ENCODE results near the gene TMEM186.

DNA sequence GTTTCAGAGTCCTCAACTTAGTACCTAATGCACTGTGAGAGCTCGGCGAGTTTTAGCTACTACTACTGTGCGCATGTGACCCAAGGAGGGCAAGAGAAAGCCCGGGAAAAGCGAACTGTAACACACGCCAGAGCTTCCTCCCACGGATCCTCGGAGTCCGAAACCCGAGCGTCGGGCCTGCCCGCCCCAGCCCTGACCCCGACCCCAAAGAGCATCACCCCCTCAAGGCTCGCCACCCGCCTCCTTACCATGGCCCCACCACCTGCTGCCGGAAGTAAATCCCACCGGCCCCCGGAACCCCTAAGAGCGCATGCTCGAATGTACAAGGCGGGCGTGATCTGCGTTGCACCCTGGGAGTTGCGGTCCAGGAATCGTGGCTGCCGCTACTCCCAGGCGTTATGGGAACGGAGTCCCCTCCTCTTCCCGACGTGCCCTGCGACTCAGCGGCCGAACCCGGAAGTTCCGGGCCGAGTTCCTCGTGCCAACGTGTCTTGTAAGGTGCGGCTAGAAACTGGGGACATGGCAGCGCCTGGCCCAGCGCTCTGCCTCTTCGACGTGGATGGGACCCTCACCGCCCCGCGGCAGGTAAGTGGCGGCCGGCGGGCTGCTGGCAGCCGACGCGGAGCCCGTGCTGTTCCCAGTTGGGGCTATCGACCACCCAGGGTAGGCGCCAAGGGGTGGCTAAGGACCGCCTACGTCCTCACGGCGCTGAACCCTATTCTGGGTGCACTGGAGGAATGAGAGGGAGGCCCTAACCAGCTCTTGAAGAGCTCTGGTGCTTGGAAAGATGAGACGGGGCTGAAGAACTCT lies at the start of gene TMEM186, which contains the start of gene PMM2:
- TF ChIP-seq CTCF (IDR thresholded peaks at IDR 0.05), result no peak
- TF ChIP-seq EZH2 (IDR thresholded peaks at IDR 0.05; ENCODE audit: borderline replicate concordance, insufficient read depth, low read depth, low read length, poor library complexity, severe bottlenecking), result no peak

All from B cell (primary cell).